Prostate gland (tissue), 2 donors: Measurements from ENCODE around the gene SRP14. TPM values are rescaled to one million over a fixed set of nuclear protein-coding genes. Genes with fewer than 3 reads are reported as not detected.

Experiments used
- DNase-seq: peaks from one replicate; pipeline ENCODE4 v3.0.0-alpha.2; 2019; ENCODE audit warnings: low spot score
- H3K27ac ChIP-seq, 2 donors: fragments of 200-600 bp; sonication (generic); 2 replicates each; pipeline ENCODE4 v1.5.1; 2017 to 2019
- H3K27me3 ChIP-seq: fragments of 200-600 bp; sonication (generic); replicated peaks from 2 replicates; pipeline ENCODE4 v1.5.1; 2019; ENCODE audit not compliant: insufficient read depth
- H3K36me3 ChIP-seq, 2 donors: fragments of 200-600 bp; sonication (generic); 1 replicate in 1 of 2; 2 replicates in 1 of 2; pipeline versions ENCODE4 v1.5.1 to v1.8.1; 2017 to 2019
- H3K4me1 ChIP-seq: fragments of 200-600 bp; sonication (generic); replicated peaks from 2 replicates; pipeline ENCODE4 v1.5.1; 2019
- H3K4me3 ChIP-seq, 2 donors: fragments of 200-600 bp; sonication (generic); 2 replicates each; pipeline ENCODE4 v1.5.1; 2017 to 2019
- H3K9me3 ChIP-seq: fragments of 200-600 bp; sonication (generic); 2 replicates; pipeline ENCODE4 v1.5.1; 2017
- CTCF ChIP-seq, 4 experiments: fragments of 200-600 bp in 2 of 4; fragments of 450-650 bp in 2 of 4; sonication (generic) in 2 of 4; IDR thresholded peaks; 1 replicate in 3 of 4; 2 replicates in 1 of 4; pipeline ENCODE4 v1.5.1; 2016 to 2019; ENCODE audit warnings: antibody characterized with exemption in 4 of 4, mild to moderate bottlenecking in 2 of 4, moderate library complexity in 2 of 4
- POLR2A ChIP-seq: fragments of 450-650 bp; IDR thresholded peaks from one replicate; pipeline ENCODE4 v1.6.1; 2016; ENCODE audit warnings: antibody characterized with exemption, mild to moderate bottlenecking
- POLR2AphosphoS5 ChIP-seq: sonication (generic); formaldehyde crosslinking; IDR thresholded peaks from one replicate; pipeline ENCODE4 v1.6.1; 2017; ENCODE audit warnings: antibody characterized with exemption
- WGBS: methylation state at CpG from one replicate; pipeline ENCODE4 v1.1.5; 2018; 5-methylcytosine and 5-hydroxymethylcytosine counted together
- intact Hi-C: fragments of 100-400 bp; cut with DNase I; formaldehyde crosslinking; loops from one replicate; pipeline ENCODE4 v1.14.2; 2022
- total RNA-seq, 2 donors: library from RNA; depleted of rRNA; stranded (reverse); fragments of >200 nt; gene quantifications; one replicate each; pipeline ENCODE4 v1.1.0, GENCODE V29; 2016

Gene SRP14
- total RNA-seq, 2 donors from 2014 or later, result 366 to 428 TPM

GRCh38 chr15:40003116-40003916 lies 35.7 kb downstream of the SRP14 start:
- 68% methylated on average over 7 of the region's 7 CpGs for WGBS
- intact Hi-C loops, result no loop called here
- Histone ChIP-seq H3K4me3 (no peak overlapping the region), H3K4me1 (no peaks in the 10 kb centered on the region), H3K27ac (no peak overlapping the region), H3K36me3 (no peaks in the 10 kb centered on the region), H3K27me3 (no peaks in the 10 kb centered on the region), H3K9me3 (no peaks in the 10 kb centered on the region)
- no peak for DNase-seq
- TF ChIP-seq POLR2AphosphoS5 (no peak), POLR2A (no peak), CTCF (IDR thresholded peaks at IDR 0.05) (no peak)

GRCh38 chr15:40002295-40002694 lies 36.7 kb downstream of the SRP14 start:
- H3K27ac ChIP-seq, result no peak overlapping the region
- intact Hi-C loops, result no loop called here
- no peaks in the 10 kb centered on the region for H3K27me3 ChIP-seq
- WGBS, result 87% methylated on average over 2 of the region's 2 CpGs
- H3K4me3 ChIP-seq, result no peak overlapping the region
- TF ChIP-seq CTCF (IDR thresholded peaks at IDR 0.05) (no peak), POLR2AphosphoS5 (no peak), POLR2A (no peak)
- no peaks in the 10 kb centered on the region for H3K9me3 ChIP-seq
- DNase-seq, result no peak
- H3K36me3 ChIP-seq, result no peaks in the 10 kb centered on the region
- no peaks in the 10 kb centered on the region for H3K4me1 ChIP-seq

- DNase-seq, result no peak
- no peaks in the 10 kb centered on the region for H3K4me1 ChIP-seq
- TF ChIP-seq POLR2AphosphoS5 (no peak), CTCF (IDR thresholded peaks at IDR 0.05) (no peak), POLR2A (no peak)
- no peaks in the 10 kb centered on the region for H3K36me3 ChIP-seq
- H3K4me3 ChIP-seq, result no peak overlapping the region
- intact Hi-C loops, result no loop called here
- H3K27ac ChIP-seq, result no peak overlapping the region
- no peaks in the 10 kb centered on the region for H3K27me3 ChIP-seq
- H3K9me3 ChIP-seq, result no peaks in the 10 kb centered on the region
Measured at GRCh38 chr15:39999538-40000200, 39.3 kb downstream of the SRP14 start.

GRCh38 chr15:39998511-39999077 lies 40.4 kb downstream of the SRP14 start:
- H3K4me3 ChIP-seq, result no peak overlapping the region
- WGBS, result 43% methylated on average over 6 of the region's 6 CpGs
- no peaks in the 10 kb centered on the region for H3K27me3 ChIP-seq
- no peak for DNase-seq
- intact Hi-C loops, result no loop called here
- H3K27ac ChIP-seq, result no peak overlapping the region
- H3K4me1 ChIP-seq, result no peaks in the 10 kb centered on the region
- no peaks in the 10 kb centered on the region for H3K9me3 ChIP-seq
- TF ChIP-seq POLR2A (no peak), POLR2AphosphoS5 (no peak), CTCF (IDR thresholded peaks at IDR 0.05) (no peak)
- no peaks in the 10 kb centered on the region for H3K36me3 ChIP-seq
